GM23338 (cell line): ENCODE results near the gene MPIG6B. TPM values are rescaled to one million over a fixed set of nuclear protein-coding genes. Genes with fewer than 3 reads are reported as not detected.

Experiments
- ATAC-seq: fragments of 200-7000 bp; cut with Tn5 transposase; 3 replicates; pipeline ENCODE4 v1.9.1; 2020
- DNase-seq: peaks from one replicate; pipeline ENCODE4 v3.0.0-alpha.2; 2015; ENCODE audit warnings: low spot score
- H2AFZ ChIP-seq: fragments of 200-600 bp; sonication (generic); 2 replicates; pipeline ENCODE4 v1.8.0; 2016; ENCODE audit warnings: antibody characterized with exemption, mild to moderate bottlenecking, moderate library complexity
- H3F3A ChIP-seq: fragments of 200-600 bp; sonication (generic); replicated peaks from 2 replicates; pipeline ENCODE4 v1.8.0; 2017; ENCODE audit warnings: antibody characterized with exemption, mixed run types, low read depth
- H3K27ac ChIP-seq: fragments of 200-600 bp; sonication (generic); 2 replicates; pipeline ENCODE4 v1.6.1; 2016; ENCODE audit warnings: low read depth
- H3K27me3 ChIP-seq: fragments of 200-600 bp; sonication (generic); 2 replicates; pipeline ENCODE4 v1.8.0; 2016; ENCODE audit warnings: mild to moderate bottlenecking, mixed run types, moderate library complexity; ENCODE audit not compliant: insufficient read depth
- H3K36me3 ChIP-seq: fragments of 200-600 bp; sonication (generic); 2 replicates; pipeline ENCODE4 v1.8.0; 2016; ENCODE audit warnings: mild to moderate bottlenecking; ENCODE audit not compliant: insufficient read depth
- H3K4me1 ChIP-seq: fragments of 200-600 bp; sonication (generic); 2 replicates; pipeline ENCODE4 v1.8.0; 2016; ENCODE audit warnings: mild to moderate bottlenecking, moderate library complexity; ENCODE audit not compliant: insufficient read depth
- H3K4me2 ChIP-seq: fragments of 200-600 bp; sonication (generic); 2 replicates; pipeline ENCODE4 v1.7.1; 2017; ENCODE audit warnings: mixed run types
- H3K4me3 ChIP-seq: fragments of 200-600 bp; sonication (generic); 2 replicates; pipeline ENCODE4 v1.6.1; 2016; ENCODE audit warnings: mixed run types
- H3K79me2 ChIP-seq: fragments of 200-600 bp; sonication (generic); replicated peaks from 2 replicates; pipeline ENCODE4 v1.8.0; 2017; ENCODE audit warnings: mild to moderate bottlenecking; ENCODE audit not compliant: insufficient read depth
- H3K9me2 ChIP-seq: fragments of 200-600 bp; sonication (generic); 2 replicates; pipeline ENCODE4 v1.8.0; 2017; ENCODE audit not compliant: insufficient read depth
- H4K20me1 ChIP-seq: fragments of 200-600 bp; sonication (generic); replicated peaks from 2 replicates; pipeline ENCODE4 v1.8.0; 2017; ENCODE audit warnings: mild to moderate bottlenecking; ENCODE audit not compliant: insufficient read depth
- H3K27ac Mint-ChIP-seq: 2 replicates; pipeline ENCODE4 v1.8.0; 2020; ENCODE audit warnings: inconsistent platforms, mild to moderate bottlenecking, moderate library complexity, mixed read lengths
- H3K27me3 Mint-ChIP-seq: 3 replicates; pipeline ENCODE4 v1.8.0; 2022; ENCODE audit warnings: low read depth, mild to moderate bottlenecking, moderate library complexity, mixed read lengths, inconsistent platforms; ENCODE audit not compliant: insufficient read depth, poor library complexity
- H3K36me3 Mint-ChIP-seq: 3 replicates; pipeline ENCODE4 v1.8.0; 2021; ENCODE audit warnings: low read depth, mild to moderate bottlenecking, inconsistent platforms, moderate library complexity, mixed read lengths
- H3K4me1 Mint-ChIP-seq: 3 replicates; pipeline ENCODE4 v1.8.0; 2020; ENCODE audit warnings: mild to moderate bottlenecking, inconsistent platforms, mixed read lengths
- H3K4me3 Mint-ChIP-seq: 3 replicates; pipeline ENCODE4 v1.8.0; 2021; ENCODE audit warnings: moderate library complexity, mild to moderate bottlenecking, inconsistent platforms, mixed read lengths
- H3K9me3 Mint-ChIP-seq: 3 replicates; pipeline ENCODE4 v1.8.0; 2020; ENCODE audit warnings: moderate library complexity, mild to moderate bottlenecking, inconsistent platforms, mixed read lengths
- CTCF ChIP-seq, 2 experiments: fragments of 200-600 bp in 1 of 2; sonication (generic) in 1 of 2; conservative IDR thresholded peaks; 2 replicates each; pipeline versions ENCODE4 v1.5.1 to v1.6.1; 2016 to 2017; ENCODE audit warnings: antibody characterized with exemption in 2 of 2, low read depth in 2 of 2, mild to moderate bottlenecking in 2 of 2, moderate library complexity in 1 of 2
- EZH2phosphoT487 ChIP-seq: fragments of 200-600 bp; sonication (generic); IDR thresholded peaks from one replicate; pipeline ENCODE4 v1.8.1; 2018; ENCODE audit warnings: antibody characterized with exemption; ENCODE audit not compliant: unreplicated experiment
- JUNB ChIP-seq: IDR thresholded peaks from one replicate; pipeline ENCODE4 v1.6.1; 2016; ENCODE audit warnings: antibody characterized with exemption; ENCODE audit not compliant: unreplicated experiment
- NANOG ChIP-seq: IDR thresholded peaks from 2 replicates; pipeline ENCODE4 v1.6.1; 2016; ENCODE audit warnings: antibody characterized with exemption, borderline replicate concordance
- POLR2AphosphoS5 ChIP-seq: IDR thresholded peaks from 2 replicates; pipeline ENCODE4 v1.6.1; 2016; ENCODE audit warnings: antibody characterized with exemption, low read depth
- REST ChIP-seq: IDR thresholded peaks from one replicate; pipeline ENCODE4 v1.6.1; 2018; ENCODE audit warnings: antibody characterized with exemption; ENCODE audit not compliant: unreplicated experiment
- STAT1 ChIP-seq: IDR thresholded peaks from one replicate; pipeline ENCODE4 v1.6.1; 2016; ENCODE audit warnings: antibody characterized with exemption; ENCODE audit not compliant: unreplicated experiment
- ZNF114 ChIP-seq: fragments of 250-450 bp; sonication (Bioruptor Pico); IDR thresholded peaks from 2 replicates; pipeline ENCODE4 v1.5.0; 2020; ENCODE audit warnings: mild to moderate bottlenecking, moderate library complexity
- ZNF331 ChIP-seq: fragments of 250-450 bp; sonication (Bioruptor Pico); IDR thresholded peaks from 2 replicates; pipeline ENCODE4 v1.5.0; 2020; ENCODE audit warnings: low read depth, mild to moderate bottlenecking, moderate library complexity
- ZNF462 ChIP-seq: fragments of 250-450 bp; sonication (Bioruptor Pico); IDR thresholded peaks from 2 replicates; pipeline ENCODE4 v1.5.0; 2020; ENCODE audit warnings: mild to moderate bottlenecking, moderate library complexity
- polyA plus RNA-seq: library from polyadenylated mRNA; unstranded; fragments of >200 nt; fragmentation: Nextera tagmentation; extraction: Ambion mirVana; gene quantifications from 2 replicates; pipeline ENCODE4 v1.2.1, GENCODE V29; 2016
- total RNA-seq: library from RNA; depleted of rRNA; stranded (reverse); fragments of >200 nt; shearing (Covaris generic); gene quantifications from 2 replicates; pipeline ENCODE4 v1.2.3, GENCODE V29; 2014

MPIG6B gene
- total and polyA plus RNA-seq, 2 experiments from 2014 or later, result 0.13 TPM; not detected in 1

GRCh38 chr6:31729979-31730630 is 6.9 kb downstream of the MPIG6B start (continued):
- TF ChIP-seq REST (no peak), NANOG (no peak), CTCF (conservative IDR thresholded peaks at IDR 0.05; ENCODE audit: low read depth in 2 of 2) (peak in 1 of 2 experiments; percentile 20; a peak in 1 of 4 replicates), JUNB (no peak)

- peaks cover 22% of the 10 kb centered on the region for H3K79me2 ChIP-seq
- no peak for ATAC-seq
- Mint-ChIP-seq H3K27ac (peak overlapping the region; percentile 96; the same call in 1 of the 2 replicates), H3K9me3 (no peaks in the 10 kb centered on the region; the same call in 2 of the 3 replicates), H3K27me3 (peaks cover 19% of the 10 kb centered on the region), H3K4me1 (peaks cover 30% of the 10 kb centered on the region), H3K4me3 (peak overlapping the region; percentile 93), H3K36me3 (peaks cover 62% of the 10 kb centered on the region)
- H3K9me2 ChIP-seq, result no peaks in the 10 kb centered on the region
- peaks cover 29% of the 10 kb centered on the region for H3K36me3 ChIP-seq
- H3K27ac ChIP-seq, result peak overlapping the region; percentile 79
- DNase-seq, result no peak
- peaks cover 47% of the 10 kb centered on the region for H3F3A ChIP-seq
- H3K4me3 ChIP-seq, result peak overlapping the region; percentile 99
- peaks cover 8% of the 10 kb centered on the region; the same call in 1 of the 2 replicates for H3K27me3 ChIP-seq
- peaks cover 21% of the 10 kb centered on the region for H3K4me1 ChIP-seq
- H4K20me1 ChIP-seq, result peaks cover 11% of the 10 kb centered on the region; the same call in 1 of the 2 replicates
- H2AFZ ChIP-seq, result no peak overlapping the region
- peak overlapping the region; percentile 98 for H3K4me2 ChIP-seq
- TF ChIP-seq ZNF114 (CRISPR knock-in tag) (no peak), CTCF (conservative IDR thresholded peaks at IDR 0.05; ENCODE audit: low read depth in 2 of 2) (no peak), EZH2phosphoT487 (no peak), NANOG (no peak), ZNF462 (no peak), JUNB (no peak), ZNF331 (no peak), STAT1 (no peak), POLR2AphosphoS5 (no peak)
These were observed 7.5 kb downstream of the MPIG6B start for GRCh38 chr6:31730631-31731086.
